Peyer's patch (tissue), 4 donors: ENCODE results near the gene PEF1.

Experiments
- POLR2A ChIP-seq, 2 donors: fragments of 450-650 bp; IDR thresholded peaks; one replicate each; pipeline ENCODE4 v1.5.1; 2017; ENCODE audit warnings: antibody characterized with exemption in 2 of 2, mild to moderate bottlenecking in 2 of 2, moderate library complexity in 2 of 2
- TF ChIP-seq, protein P1 (sequence below), 6 experiments: fragments of 450-650 bp in 4 of 6; fragments of 200-600 bp in 2 of 6; sonication (generic) in 1 of 6; IDR thresholded peaks; one replicate each; pipeline ENCODE4 v1.5.1; 2017 to 2019; ENCODE audit warnings: antibody characterized with exemption in 6 of 6, mild to moderate bottlenecking in 3 of 6, moderate library complexity in 1 of 6

- TF ChIP-seq, protein P1, sequence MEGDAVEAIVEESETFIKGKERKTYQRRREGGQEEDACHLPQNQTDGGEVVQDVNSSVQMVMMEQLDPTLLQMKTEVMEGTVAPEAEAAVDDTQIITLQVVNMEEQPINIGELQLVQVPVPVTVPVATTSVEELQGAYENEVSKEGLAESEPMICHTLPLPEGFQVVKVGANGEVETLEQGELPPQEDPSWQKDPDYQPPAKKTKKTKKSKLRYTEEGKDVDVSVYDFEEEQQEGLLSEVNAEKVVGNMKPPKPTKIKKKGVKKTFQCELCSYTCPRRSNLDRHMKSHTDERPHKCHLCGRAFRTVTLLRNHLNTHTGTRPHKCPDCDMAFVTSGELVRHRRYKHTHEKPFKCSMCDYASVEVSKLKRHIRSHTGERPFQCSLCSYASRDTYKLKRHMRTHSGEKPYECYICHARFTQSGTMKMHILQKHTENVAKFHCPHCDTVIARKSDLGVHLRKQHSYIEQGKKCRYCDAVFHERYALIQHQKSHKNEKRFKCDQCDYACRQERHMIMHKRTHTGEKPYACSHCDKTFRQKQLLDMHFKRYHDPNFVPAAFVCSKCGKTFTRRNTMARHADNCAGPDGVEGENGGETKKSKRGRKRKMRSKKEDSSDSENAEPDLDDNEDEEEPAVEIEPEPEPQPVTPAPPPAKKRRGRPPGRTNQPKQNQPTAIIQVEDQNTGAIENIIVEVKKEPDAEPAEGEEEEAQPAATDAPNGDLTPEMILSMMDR (IDR thresholded peaks at IDR 0.05): no peak
- TF ChIP-seq POLR2A (IDR thresholded peaks at IDR 0.05): no peak
Measured at GRCh38 chr1:31690921-31691320, 46.2 kb upstream of the PEF1 start.
